Liver (tissue), 9 donors: ENCODE measurements around the gene LYVE1. TPM values are rescaled to one million over a fixed set of nuclear protein-coding genes. Genes with fewer than 3 reads are reported as not detected.

ENCODE experiments used
- DNase-seq: peaks from one replicate; pipeline ENCODE4 v3.0.0-alpha.2; 2017; ENCODE audit warnings: low spot score
- H3K27ac ChIP-seq, 2 donors: one replicate each; pipeline ENCODE4 v1.7.0; 2013; ENCODE audit warnings: inconsistent platforms in 2 of 2, low read length in 2 of 2, control low read depth in 1 of 2, low read depth in 1 of 2, mild to moderate bottlenecking in 1 of 2
- H3K27me3 ChIP-seq, 4 donors: one replicate each; pipeline versions ENCODE4 v1.6.1 to v1.7.0; 2013; ENCODE audit warnings: low read length in 3 of 4, inconsistent platforms in 1 of 4, mild to moderate bottlenecking in 1 of 4, moderate library complexity in 1 of 4; ENCODE audit not compliant: control insufficient read depth in 4 of 4, insufficient read depth in 4 of 4
- H3K36me3 ChIP-seq, 4 donors: one replicate each; pipeline versions ENCODE4 v1.6.1 to v1.7.0; 2013; ENCODE audit warnings: low read length in 3 of 4, mild to moderate bottlenecking in 3 of 4, low read depth in 1 of 4, moderate library complexity in 1 of 4; ENCODE audit not compliant: control insufficient read depth in 4 of 4, insufficient read depth in 3 of 4
- H3K4me1 ChIP-seq, 4 donors: one replicate each; pipeline versions ENCODE4 v1.6.1 to v1.7.0; 2013; ENCODE audit warnings: low read length in 3 of 4, mild to moderate bottlenecking in 3 of 4, moderate library complexity in 1 of 4; ENCODE audit not compliant: control insufficient read depth in 4 of 4, insufficient read depth in 4 of 4
- H3K4me3 ChIP-seq, 3 donors: one replicate each; pipeline versions ENCODE4 v1.6.1 to v1.7.0; 2013; ENCODE audit warnings: low read length in 3 of 3, control low read depth in 1 of 3, low read depth in 1 of 3, mild to moderate bottlenecking in 1 of 3
- H3K9ac ChIP-seq, 2 donors: one replicate each; pipeline ENCODE4 v1.7.0; 2013; ENCODE audit warnings: low read length in 2 of 2, mild to moderate bottlenecking in 2 of 2, moderate library complexity in 2 of 2, control low read depth in 1 of 2, low read depth in 1 of 2
- H3K9me3 ChIP-seq, 4 donors: one replicate each; pipeline versions ENCODE4 v1.6.1 to v1.7.0; 2013; ENCODE audit warnings: low read length in 3 of 4; ENCODE audit not compliant: control insufficient read depth in 4 of 4
- EGR1 ChIP-seq, 2 donors: IDR thresholded peaks; 2 replicates each; pipeline ENCODE4 v1.6.1; 2016 to 2018; ENCODE audit warnings: antibody characterized with exemption in 2 of 2, low read depth in 2 of 2
- FOXA1 ChIP-seq: IDR thresholded peaks from 2 replicates; pipeline ENCODE4 v1.6.1; 2016; ENCODE audit warnings: antibody characterized with exemption
- FOXA2 ChIP-seq: IDR thresholded peaks from 2 replicates; pipeline ENCODE4 v1.6.1; 2016; ENCODE audit warnings: antibody characterized with exemption
- GABPA ChIP-seq, 2 donors: IDR thresholded peaks in 1 of 2; conservative IDR thresholded peaks in 1 of 2; 2 replicates each; pipeline ENCODE4 v1.6.1; 2016; ENCODE audit warnings: antibody characterized with exemption in 2 of 2, mild to moderate bottlenecking in 1 of 2, moderate library complexity in 1 of 2
- HNF4A ChIP-seq, 2 donors: conservative IDR thresholded peaks; 2 replicates each; pipeline ENCODE4 v1.6.1; 2016; ENCODE audit warnings: antibody characterized with exemption in 2 of 2, mild to moderate bottlenecking in 2 of 2
- HNF4G ChIP-seq: IDR thresholded peaks from 2 replicates; pipeline ENCODE4 v1.6.1; 2016; ENCODE audit warnings: antibody characterized with exemption
- JUND ChIP-seq, 2 donors: IDR thresholded peaks; 2 replicates each; pipeline ENCODE4 v1.6.1; 2016; ENCODE audit warnings: antibody characterized with exemption in 2 of 2
- NR2F2 ChIP-seq: IDR thresholded peaks from 2 replicates; pipeline ENCODE4 v1.6.1; 2016; ENCODE audit warnings: antibody characterized with exemption
- RAD21 ChIP-seq, 2 donors: IDR thresholded peaks; 2 replicates each; pipeline ENCODE4 v1.6.1; 2016; ENCODE audit warnings: antibody characterized with exemption in 2 of 2, mild to moderate bottlenecking in 2 of 2
- RXRA ChIP-seq, 2 donors: IDR thresholded peaks; 2 replicates each; pipeline ENCODE4 v1.6.1; 2017 to 2018; ENCODE audit warnings: antibody characterized with exemption in 2 of 2, mild to moderate bottlenecking in 1 of 2
- SP1 ChIP-seq: IDR thresholded peaks from 2 replicates; pipeline ENCODE4 v1.6.1; 2018; ENCODE audit warnings: antibody characterized with exemption, mild to moderate bottlenecking
- TAF1 ChIP-seq: conservative IDR thresholded peaks from 2 replicates; pipeline ENCODE4 v1.6.1; 2016; ENCODE audit warnings: antibody characterized with exemption, mild to moderate bottlenecking
- YY1 ChIP-seq: IDR thresholded peaks from 2 replicates; pipeline ENCODE4 v1.6.1; 2016; ENCODE audit warnings: antibody characterized with exemption, mild to moderate bottlenecking
- WGBS: extraction: QIAGEN DNeasy Blood & Tissue Kit; methylation state at CpG from one replicate; pipeline ENCODE4 v1.1.7; 2013; 5-methylcytosine and 5-hydroxymethylcytosine counted together
- polyA plus RNA-seq, 2 donors: library from polyadenylated mRNA; stranded (reverse) in 1 of 2; unstranded in 1 of 2; fragments of 200-250 nt in 1 of 2; fragments of >200 nt in 1 of 2; fragmentation: Nextera tagmentation in 1 of 2; extraction: Ambion mirVana in 1 of 2; gene quantifications; one replicate each; pipeline versions ENCODE4 v1.2.1 to v1.2.3, GENCODE V29; 2013 to 2015
- total RNA-seq, 2 donors: library from RNA; depleted of rRNA; stranded (reverse); fragments of >200 nt; gene quantifications; one replicate each; pipeline ENCODE4 v1.2.3, GENCODE V29; 2014
- TF ChIP-seq, protein P1 (sequence below): IDR thresholded peaks from 2 replicates; pipeline ENCODE4 v1.6.1; 2016; ENCODE audit warnings: antibody characterized with exemption
- TF ChIP-seq, protein P2 (sequence below): IDR thresholded peaks from 2 replicates; pipeline ENCODE4 v1.6.1; 2016; ENCODE audit warnings: antibody characterized with exemption, mild to moderate bottlenecking
- TF ChIP-seq, protein P3 (sequence below): IDR thresholded peaks from 2 replicates; pipeline ENCODE4 v1.6.1; 2016; ENCODE audit warnings: antibody characterized with exemption
- TF ChIP-seq, protein P4 (sequence below): fragments of 150-350 bp; IDR thresholded peaks from 2 replicates; pipeline ENCODE4 v1.5.1; 2017; ENCODE audit warnings: improper control_type of control experiment, low read depth, low read length; ENCODE audit not compliant: missing input control
- TF ChIP-seq, protein P5 (sequence below): IDR thresholded peaks from 2 replicates; pipeline ENCODE4 v1.6.1; 2016; ENCODE audit warnings: antibody characterized with exemption
- donor health status: healthy.
- donor health status: healthy.
- donor health status: healthy.
- donor health status: healthy.
- donor health status: healthy.

LYVE1 gene
- total and polyA plus RNA-seq, 4 donors: 11.3 to 46.7 (median 28.3) TPM

DNA sequence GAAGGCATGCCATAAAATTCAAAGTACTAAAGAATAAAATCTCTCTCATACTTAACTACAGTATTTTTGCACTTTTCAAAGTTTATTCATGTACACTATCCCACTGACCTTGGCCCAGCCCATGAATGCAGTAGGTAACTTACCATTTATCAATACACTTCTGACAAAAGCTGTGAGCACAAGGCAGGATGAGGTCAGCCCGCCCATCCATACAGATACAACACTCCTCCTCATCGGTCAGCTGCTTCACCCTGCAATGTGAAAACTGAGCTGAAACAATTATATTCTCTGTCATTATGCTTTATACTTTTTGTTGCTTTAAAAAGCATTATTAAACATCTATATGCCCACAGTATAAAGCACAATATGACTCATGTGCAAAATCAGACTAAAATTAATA is 49.6 kb downstream of the LYVE1 start:
- no peak overlapping the region for H3K4me3 ChIP-seq
- H3K9ac ChIP-seq: no peak overlapping the region
- no peak for DNase-seq
- no peaks in the 10 kb centered on the region for H3K9me3 ChIP-seq
- H3K27me3 ChIP-seq: no peaks in the 10 kb centered on the region
- no peak overlapping the region for H3K27ac ChIP-seq
- peaks cover 0 to 26% (median 7%) of the 10 kb centered on the region in 4 donors for H3K36me3 ChIP-seq
- 98% methylated on average over 2 of the region's 2 CpGs for WGBS
- H3K4me1 ChIP-seq: peaks cover 0 to 1% (median 0%) of the 10 kb centered on the region in 4 donors
- TF ChIP-seq HNF4G: no peak
- no peak for TF ChIP-seq EGR1 (IDR thresholded peaks at IDR 0.05; ENCODE audit: low read depth in 2 of 2)
- TF ChIP-seq HNF4A (conservative IDR thresholded peaks at IDR 0.05): no peak
- no peak for TF ChIP-seq NR2F2
- no peak for TF ChIP-seq GABPA (IDR thresholded peaks at IDR 0.05 in 1 of 2, conservative IDR thresholded peaks at IDR 0.05 in 1 of 2)
- TF ChIP-seq FOXA1: no peak
- TF ChIP-seq RXRA (IDR thresholded peaks at IDR 0.05): no peak
- TF ChIP-seq SP1: no peak
- no peak for TF ChIP-seq FOXA2
- no peak for TF ChIP-seq TAF1
- TF ChIP-seq, protein P1, sequence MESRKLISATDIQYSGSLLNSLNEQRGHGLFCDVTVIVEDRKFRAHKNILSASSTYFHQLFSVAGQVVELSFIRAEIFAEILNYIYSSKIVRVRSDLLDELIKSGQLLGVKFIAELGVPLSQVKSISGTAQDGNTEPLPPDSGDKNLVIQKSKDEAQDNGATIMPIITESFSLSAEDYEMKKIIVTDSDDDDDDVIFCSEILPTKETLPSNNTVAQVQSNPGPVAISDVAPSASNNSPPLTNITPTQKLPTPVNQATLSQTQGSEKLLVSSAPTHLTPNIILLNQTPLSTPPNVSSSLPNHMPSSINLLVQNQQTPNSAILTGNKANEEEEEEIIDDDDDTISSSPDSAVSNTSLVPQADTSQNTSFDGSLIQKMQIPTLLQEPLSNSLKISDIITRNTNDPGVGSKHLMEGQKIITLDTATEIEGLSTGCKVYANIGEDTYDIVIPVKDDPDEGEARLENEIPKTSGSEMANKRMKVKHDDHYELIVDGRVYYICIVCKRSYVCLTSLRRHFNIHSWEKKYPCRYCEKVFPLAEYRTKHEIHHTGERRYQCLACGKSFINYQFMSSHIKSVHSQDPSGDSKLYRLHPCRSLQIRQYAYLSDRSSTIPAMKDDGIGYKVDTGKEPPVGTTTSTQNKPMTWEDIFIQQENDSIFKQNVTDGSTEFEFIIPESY: no peak
- TF ChIP-seq, protein P2, sequence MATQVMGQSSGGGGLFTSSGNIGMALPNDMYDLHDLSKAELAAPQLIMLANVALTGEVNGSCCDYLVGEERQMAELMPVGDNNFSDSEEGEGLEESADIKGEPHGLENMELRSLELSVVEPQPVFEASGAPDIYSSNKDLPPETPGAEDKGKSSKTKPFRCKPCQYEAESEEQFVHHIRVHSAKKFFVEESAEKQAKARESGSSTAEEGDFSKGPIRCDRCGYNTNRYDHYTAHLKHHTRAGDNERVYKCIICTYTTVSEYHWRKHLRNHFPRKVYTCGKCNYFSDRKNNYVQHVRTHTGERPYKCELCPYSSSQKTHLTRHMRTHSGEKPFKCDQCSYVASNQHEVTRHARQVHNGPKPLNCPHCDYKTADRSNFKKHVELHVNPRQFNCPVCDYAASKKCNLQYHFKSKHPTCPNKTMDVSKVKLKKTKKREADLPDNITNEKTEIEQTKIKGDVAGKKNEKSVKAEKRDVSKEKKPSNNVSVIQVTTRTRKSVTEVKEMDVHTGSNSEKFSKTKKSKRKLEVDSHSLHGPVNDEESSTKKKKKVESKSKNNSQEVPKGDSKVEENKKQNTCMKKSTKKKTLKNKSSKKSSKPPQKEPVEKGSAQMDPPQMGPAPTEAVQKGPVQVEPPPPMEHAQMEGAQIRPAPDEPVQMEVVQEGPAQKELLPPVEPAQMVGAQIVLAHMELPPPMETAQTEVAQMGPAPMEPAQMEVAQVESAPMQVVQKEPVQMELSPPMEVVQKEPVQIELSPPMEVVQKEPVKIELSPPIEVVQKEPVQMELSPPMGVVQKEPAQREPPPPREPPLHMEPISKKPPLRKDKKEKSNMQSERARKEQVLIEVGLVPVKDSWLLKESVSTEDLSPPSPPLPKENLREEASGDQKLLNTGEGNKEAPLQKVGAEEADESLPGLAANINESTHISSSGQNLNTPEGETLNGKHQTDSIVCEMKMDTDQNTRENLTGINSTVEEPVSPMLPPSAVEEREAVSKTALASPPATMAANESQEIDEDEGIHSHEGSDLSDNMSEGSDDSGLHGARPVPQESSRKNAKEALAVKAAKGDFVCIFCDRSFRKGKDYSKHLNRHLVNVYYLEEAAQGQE: no peak
- TF ChIP-seq, protein P3, sequence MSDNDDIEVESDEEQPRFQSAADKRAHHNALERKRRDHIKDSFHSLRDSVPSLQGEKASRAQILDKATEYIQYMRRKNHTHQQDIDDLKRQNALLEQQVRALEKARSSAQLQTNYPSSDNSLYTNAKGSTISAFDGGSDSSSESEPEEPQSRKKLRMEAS: no peak
- TF ChIP-seq, protein P4, sequence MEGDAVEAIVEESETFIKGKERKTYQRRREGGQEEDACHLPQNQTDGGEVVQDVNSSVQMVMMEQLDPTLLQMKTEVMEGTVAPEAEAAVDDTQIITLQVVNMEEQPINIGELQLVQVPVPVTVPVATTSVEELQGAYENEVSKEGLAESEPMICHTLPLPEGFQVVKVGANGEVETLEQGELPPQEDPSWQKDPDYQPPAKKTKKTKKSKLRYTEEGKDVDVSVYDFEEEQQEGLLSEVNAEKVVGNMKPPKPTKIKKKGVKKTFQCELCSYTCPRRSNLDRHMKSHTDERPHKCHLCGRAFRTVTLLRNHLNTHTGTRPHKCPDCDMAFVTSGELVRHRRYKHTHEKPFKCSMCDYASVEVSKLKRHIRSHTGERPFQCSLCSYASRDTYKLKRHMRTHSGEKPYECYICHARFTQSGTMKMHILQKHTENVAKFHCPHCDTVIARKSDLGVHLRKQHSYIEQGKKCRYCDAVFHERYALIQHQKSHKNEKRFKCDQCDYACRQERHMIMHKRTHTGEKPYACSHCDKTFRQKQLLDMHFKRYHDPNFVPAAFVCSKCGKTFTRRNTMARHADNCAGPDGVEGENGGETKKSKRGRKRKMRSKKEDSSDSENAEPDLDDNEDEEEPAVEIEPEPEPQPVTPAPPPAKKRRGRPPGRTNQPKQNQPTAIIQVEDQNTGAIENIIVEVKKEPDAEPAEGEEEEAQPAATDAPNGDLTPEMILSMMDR: no peak

DNA sequence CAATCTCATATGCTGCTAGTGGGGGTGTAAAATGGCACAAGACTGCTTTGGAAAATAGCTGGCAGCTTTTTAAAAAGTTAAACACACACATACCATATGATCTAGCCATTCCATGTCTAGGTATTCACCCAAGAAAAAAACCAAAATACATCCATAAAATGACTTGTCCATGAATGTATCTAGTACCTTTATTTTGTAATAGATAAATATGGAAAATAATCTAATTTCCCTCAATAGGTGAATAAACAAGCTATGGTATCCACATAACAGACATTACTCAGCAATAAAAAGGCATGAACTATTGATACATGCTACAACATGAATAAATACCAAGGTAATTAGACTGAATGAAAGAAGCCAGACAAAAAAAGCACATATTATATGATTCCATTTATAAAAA is 50.3 kb downstream of the LYVE1 start:
- no peak for DNase-seq
- Histone ChIP-seq H3K27me3 (no peaks in the 10 kb centered on the region), H3K9ac (no peak overlapping the region), H3K36me3 (peaks cover 0 to 22% (median 5%) of the 10 kb centered on the region in 4 donors), H3K4me3 (no peak overlapping the region), H3K27ac (no peak overlapping the region), H3K4me1 (peaks cover 0 to 1% (median 0%) of the 10 kb centered on the region in 4 donors), H3K9me3 (no peaks in the 10 kb centered on the region)
- no peak for TF ChIP-seq YY1
- TF ChIP-seq FOXA2: no peak
- no peak for TF ChIP-seq HNF4G
- TF ChIP-seq SP1: no peak
- TF ChIP-seq EGR1 (IDR thresholded peaks at IDR 0.05; ENCODE audit: low read depth in 2 of 2): no peak
- no peak for TF ChIP-seq JUND (IDR thresholded peaks at IDR 0.05)
- TF ChIP-seq, protein P5, sequence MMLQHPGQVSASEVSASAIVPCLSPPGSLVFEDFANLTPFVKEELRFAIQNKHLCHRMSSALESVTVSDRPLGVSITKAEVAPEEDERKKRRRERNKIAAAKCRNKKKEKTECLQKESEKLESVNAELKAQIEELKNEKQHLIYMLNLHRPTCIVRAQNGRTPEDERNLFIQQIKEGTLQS: no peak
- TF ChIP-seq, protein P3: no peak
- TF ChIP-seq RAD21 (IDR thresholded peaks at IDR 0.05): no peak
- TF ChIP-seq, protein P2: no peak
- TF ChIP-seq, protein P1: no peak
- no peak for TF ChIP-seq HNF4A (conservative IDR thresholded peaks at IDR 0.05)
- TF ChIP-seq NR2F2: no peak
- TF ChIP-seq RXRA (IDR thresholded peaks at IDR 0.05): no peak
